SH-SY5Y (cell line): ENCODE data around the gene BACE2.

Experiments
- GATA2 ChIP-seq: IDR thresholded peaks from 2 replicates; pipeline ENCODE4 v1.6.1; 2011; ENCODE audit warnings: mild to moderate bottlenecking, low read depth, low read length
- GATA3 ChIP-seq: IDR thresholded peaks from 2 replicates; pipeline ENCODE4 v1.6.1; 2011; ENCODE audit warnings: low read depth, mild to moderate bottlenecking, low read length, moderate library complexity

BACE2 gene

GRCh38 chr21:41167348-41168342 lies at the start of gene BACE2:
BACE2 (plus strand) TSS chr21:41168160; CDS start chr21:41168264, 104 bp downstream.
- no peak for TF ChIP-seq GATA3
- no peak for TF ChIP-seq GATA2

GRCh38 chr21:41119901-41120300 lies 48.1 kb upstream of the BACE2 start:
- TF ChIP-seq GATA3 = no peak
- no peak for TF ChIP-seq GATA2

- no peak for TF ChIP-seq GATA2
- no peak for TF ChIP-seq GATA3
Measured at GRCh38 chr21:41120997-41121396, 47.0 kb upstream of the BACE2 start.

GRCh38 chr21:41121785-41122415 lies 46.1 kb upstream of the BACE2 start:
- TF ChIP-seq GATA2 (no peak), GATA3 (no peak)

GRCh38 chr21:41124641-41125201 lies 43.2 kb upstream of the BACE2 start:
- TF ChIP-seq GATA3 = no peak
- no peak for TF ChIP-seq GATA2

GRCh38 chr21:41128981-41129380 lies 39.0 kb upstream of the BACE2 start:
- TF ChIP-seq GATA2 = no peak
- TF ChIP-seq GATA3 = no peak

- no peak for TF ChIP-seq GATA2
- no peak for TF ChIP-seq GATA3
Measured at GRCh38 chr21:41130883-41131282, 37.1 kb upstream of the BACE2 start.

- no peak for TF ChIP-seq GATA3
- no peak for TF ChIP-seq GATA2
Measured at GRCh38 chr21:41133874-41134522, 34.0 kb upstream of the BACE2 start.

- TF ChIP-seq GATA3 = no peak
- TF ChIP-seq GATA2 = no peak
Measured at GRCh38 chr21:41135746-41136145, 32.2 kb upstream of the BACE2 start.

GRCh38 chr21:41136286-41136685 lies 31.7 kb upstream of the BACE2 start:
- no peak for TF ChIP-seq GATA3
- no peak for TF ChIP-seq GATA2

- TF ChIP-seq GATA2 (no peak), GATA3 (no peak)
Measured at GRCh38 chr21:41137401-41137800, 30.6 kb upstream of the BACE2 start.

- TF ChIP-seq GATA3 (no peak), GATA2 (no peak)
Measured at GRCh38 chr21:41137889-41138288, 30.1 kb upstream of the BACE2 start.

GRCh38 chr21:41138711-41139110 lies 29.2 kb upstream of the BACE2 start:
- TF ChIP-seq GATA3 (no peak), GATA2 (no peak)

GRCh38 chr21:41139275-41139674 lies 28.7 kb upstream of the BACE2 start:
- TF ChIP-seq GATA3 (no peak), GATA2 (no peak)

- no peak for TF ChIP-seq GATA2
Measured at GRCh38 chr21:41139951-41140350, 28.0 kb upstream of the BACE2 start.
